ENCODE results near the gene MCTP1. TPM values are rescaled to one million over a fixed set of nuclear protein-coding genes. Genes with fewer than 3 reads are reported as not detected.

The MCTP1 gene
- total and polyA plus RNA-seq, 2 experiments from 2014 or later = 1.3 to 5.7 TPM

- no peaks in the 10 kb centered on the region for H3K36me3 ChIP-seq (replicated peaks; ENCODE audit: insufficient read depth, low read depth)
- H3K27me3 ChIP-seq = no peaks in the 10 kb centered on the region
- peak overlapping the region; percentile 12 for H3K27ac ChIP-seq
- H3K9me2 ChIP-seq (replicated peaks; ENCODE audit: insufficient read depth) = no peaks in the 10 kb centered on the region
- TF ChIP-seq EZH2phosphoT487 (IDR thresholded peaks at IDR 0.05; ENCODE audit: low read depth, severe bottlenecking, unreplicated experiment) (no peak), CTCF (IDR thresholded peaks at IDR 0.05; ENCODE audit: poor library complexity) (no peak), EZH2 (IDR thresholded peaks at IDR 0.05; ENCODE audit: borderline replicate concordance) (no peak)
- no peaks in the 10 kb centered on the region for H3K4me1 ChIP-seq (ENCODE audit: insufficient read depth)
- H3K9me3 ChIP-seq (ENCODE audit: low read depth) = no peaks in the 10 kb centered on the region
- H4K20me1 ChIP-seq (ENCODE audit: insufficient read depth, poor library complexity, severe bottlenecking) = no peaks in the 10 kb centered on the region
- peak overlapping the region; percentile 14 for H3K4me2 ChIP-seq
- H3K4me3 ChIP-seq = no peak overlapping the region
- WGBS (ENCODE audit: low lambda C conversion rate, missing lambda C conversion rate) = 66% methylated on average over 5 of the region's 5 CpGs
- no peak overlapping the region for H2AFZ ChIP-seq
- no peaks in the 10 kb centered on the region for H3K79me2 ChIP-seq
- DNase-seq (ENCODE audit: low spot score) = no peak
Observed at GRCh38 chr5:94682814-94683520, 601.9 kb downstream of the MCTP1 start.

DNA sequence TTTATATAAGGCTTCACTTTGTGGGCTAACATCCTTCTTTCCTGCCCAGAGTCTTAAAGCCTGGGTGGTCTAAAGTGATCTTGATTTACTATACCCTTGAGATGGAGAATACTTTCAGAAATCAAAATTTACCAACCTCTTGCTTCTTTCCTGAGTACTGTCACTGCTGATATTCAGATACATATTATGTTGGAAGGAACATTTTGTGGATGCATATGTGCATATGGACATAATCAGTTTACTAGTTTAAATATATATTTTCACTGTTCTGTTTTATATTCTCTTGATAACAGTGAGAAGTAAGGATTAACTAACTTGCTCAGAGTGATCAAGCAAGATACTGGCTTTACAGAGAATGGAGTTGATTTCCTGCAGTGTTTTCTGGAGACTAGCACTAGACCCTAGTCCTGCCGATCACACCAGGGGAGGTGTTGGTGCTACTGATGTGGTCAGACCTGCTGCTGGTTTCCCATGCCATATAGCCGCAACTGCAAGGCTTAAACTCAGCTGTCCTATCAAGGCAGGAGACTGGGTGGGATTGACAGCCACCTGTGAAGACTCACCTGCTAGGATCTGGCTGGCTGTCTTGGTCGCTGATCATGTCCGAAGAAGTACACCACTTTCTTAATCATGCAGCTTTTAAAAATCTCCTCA, 608.8 kb downstream of the MCTP1 start:
- Histone ChIP-seq H2AFZ (no peak overlapping the region), H3K79me2 (no peaks in the 10 kb centered on the region), H3K9me3 (ENCODE audit: low read depth) (no peaks in the 10 kb centered on the region), H3K27me3 (no peaks in the 10 kb centered on the region), H3K36me3 (replicated peaks; ENCODE audit: insufficient read depth, low read depth) (no peaks in the 10 kb centered on the region), H3K4me2 (no peak overlapping the region), H4K20me1 (ENCODE audit: insufficient read depth, poor library complexity, severe bottlenecking) (no peaks in the 10 kb centered on the region), H3K27ac (no peak overlapping the region), H3K4me3 (no peak overlapping the region), H3K4me1 (ENCODE audit: insufficient read depth) (no peaks in the 10 kb centered on the region), H3K9me2 (replicated peaks; ENCODE audit: insufficient read depth) (no peaks in the 10 kb centered on the region)
- TF ChIP-seq EZH2 (IDR thresholded peaks at IDR 0.05; ENCODE audit: borderline replicate concordance) = no peak
- no peak for TF ChIP-seq EZH2phosphoT487 (IDR thresholded peaks at IDR 0.05; ENCODE audit: low read depth, severe bottlenecking, unreplicated experiment)
- no peak for TF ChIP-seq CTCF (IDR thresholded peaks at IDR 0.05; ENCODE audit: poor library complexity)
- DNase-seq (ENCODE audit: low spot score) = no peak
- 90% methylated on average over 4 of the region's 4 CpGs for WGBS (ENCODE audit: low lambda C conversion rate, missing lambda C conversion rate)

DNA sequence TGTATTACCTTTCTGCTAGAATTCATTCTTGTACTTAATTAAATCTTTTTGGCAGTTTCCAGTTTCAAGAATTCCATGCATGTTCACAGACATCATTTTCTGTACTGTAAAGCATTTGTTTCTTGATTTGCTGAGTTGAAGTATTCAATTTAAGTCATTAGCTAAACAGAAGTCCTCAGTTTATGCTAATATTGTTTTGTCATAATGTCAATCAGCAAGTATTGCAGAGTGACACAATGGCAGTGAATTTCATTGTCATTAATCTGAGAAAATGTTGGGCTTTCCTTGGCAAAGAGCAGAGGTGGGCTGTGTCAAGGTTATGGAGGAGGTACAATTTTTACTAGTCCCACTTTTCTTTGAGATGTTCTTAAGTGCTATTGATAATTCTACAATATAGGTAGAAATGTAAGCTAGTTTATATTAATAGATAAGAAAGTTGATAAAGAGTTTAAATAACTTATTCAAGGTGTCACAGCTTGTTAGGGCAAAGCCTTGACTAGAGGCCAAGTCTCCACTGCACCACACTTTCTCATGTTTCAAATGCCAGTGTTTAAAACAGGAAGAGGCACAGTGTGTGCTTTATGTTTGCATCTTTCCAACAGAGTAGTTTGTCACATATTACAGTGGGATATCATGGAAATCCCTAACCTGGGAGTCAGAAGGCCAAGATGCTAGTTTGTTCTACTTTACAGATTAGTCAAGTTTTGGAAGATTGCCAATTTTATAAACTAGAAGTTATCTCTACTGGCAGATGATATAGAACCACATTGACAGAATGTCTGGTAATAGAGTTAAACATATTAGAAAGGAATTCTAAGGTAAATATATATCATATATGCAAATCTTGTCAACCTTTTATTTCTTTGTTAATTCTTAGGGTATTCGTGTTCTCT, 610.2 kb downstream of the MCTP1 start:
- TF ChIP-seq CTCF (IDR thresholded peaks at IDR 0.05; ENCODE audit: poor library complexity) (no peak), EZH2 (IDR thresholded peaks at IDR 0.05; ENCODE audit: borderline replicate concordance) (no peak), EZH2phosphoT487 (IDR thresholded peaks at IDR 0.05; ENCODE audit: low read depth, severe bottlenecking, unreplicated experiment) (no peak)
- no peaks in the 10 kb centered on the region for H4K20me1 ChIP-seq (ENCODE audit: insufficient read depth, poor library complexity, severe bottlenecking)
- H3K27ac ChIP-seq = no peak overlapping the region
- H3K9me2 ChIP-seq (replicated peaks; ENCODE audit: insufficient read depth) = no peaks in the 10 kb centered on the region
- H3K27me3 ChIP-seq = no peaks in the 10 kb centered on the region
- H3K9me3 ChIP-seq (ENCODE audit: low read depth) = no peaks in the 10 kb centered on the region
- no peak for DNase-seq (ENCODE audit: low spot score)
- no peaks in the 10 kb centered on the region for H3K36me3 ChIP-seq (replicated peaks; ENCODE audit: insufficient read depth, low read depth)
- H3K79me2 ChIP-seq = no peaks in the 10 kb centered on the region
- no peaks in the 10 kb centered on the region for H3K4me1 ChIP-seq (ENCODE audit: insufficient read depth)
- H3K4me3 ChIP-seq = no peak overlapping the region
- 93% methylated on average over 1 of the region's 1 CpG for WGBS (ENCODE audit: low lambda C conversion rate, missing lambda C conversion rate)
- H3K4me2 ChIP-seq = no peak overlapping the region
- no peak overlapping the region for H2AFZ ChIP-seq

Measured in hepatocyte (in vitro differentiated cells).